Bronchus fibroblast of lung (primary cell): ENCODE measurements around the gene GOPC. TPM values are rescaled to one million over a fixed set of nuclear protein-coding genes. Genes with fewer than 3 reads are reported as not detected.

Source experiments
- total RNA-seq: library from RNA; depleted of rRNA; stranded (reverse); fragments of >200 nt; gene quantifications from 2 replicates; pipeline ENCODE4 v1.2.3, GENCODE V29; 2015

The GOPC gene
- 18.1 and 20.0 TPM in 2 replicates for total RNA-seq

DNA sequence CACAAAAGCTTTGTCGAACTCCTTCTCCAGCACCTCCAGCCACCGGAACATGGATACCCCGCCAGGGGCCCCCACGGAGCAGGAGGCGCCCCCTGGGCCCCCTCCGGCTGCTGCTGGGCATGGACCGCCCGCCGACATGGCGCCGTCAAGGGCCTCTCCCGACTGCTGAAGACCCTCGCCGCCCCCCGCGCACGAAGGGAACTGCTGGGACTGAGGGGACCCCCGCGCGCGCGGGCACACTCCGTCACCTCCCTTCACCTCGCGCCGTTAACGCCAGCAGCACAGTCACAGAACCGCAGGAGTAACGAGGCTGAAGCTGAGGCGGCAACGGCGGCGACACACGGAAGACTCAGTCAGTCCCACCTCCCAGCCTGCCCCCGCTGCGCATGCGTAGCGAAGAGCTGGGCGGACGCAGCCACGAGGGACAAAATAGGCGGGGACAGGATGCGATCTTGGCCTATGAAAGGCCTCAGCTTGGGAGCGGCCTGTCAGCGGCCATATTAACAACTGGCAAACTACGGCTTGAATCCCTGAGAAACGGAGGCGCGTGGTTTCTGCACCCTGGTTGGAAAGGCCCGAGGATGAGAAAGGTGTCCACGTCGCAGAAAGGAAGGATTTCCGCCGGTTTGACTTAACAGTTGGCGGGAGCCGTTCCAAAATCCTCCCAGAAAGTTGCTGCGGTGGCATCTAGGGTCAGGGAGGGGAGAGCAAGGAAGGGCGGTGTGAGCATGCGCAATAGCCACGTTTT is at the start of gene GOPC:
Gene GOPC (minus strand): TSS at position 361 of the 748 bp plus-strand sequence. CDS start 223 bp downstream, at position 138.

Other genes with a start within 250 kb of the GOPC start
- under 0.01 and 0.17 TPM in 2 replicates for gene ROS1, start 176.6 kb downstream of the GOPC start, total RNA-seq
- 48.2 and 52.6 TPM in 2 replicates for gene DCBLD1, start 119.8 kb downstream of the GOPC start, total RNA-seq
- 14.4 and 17.7 TPM in 2 replicates for gene NUS1, start 73.0 kb upstream of the GOPC start, total RNA-seq